DOHH2 (cell line): ENCODE data around the gene HIPK2.

Source experiments
- EZH2phosphoT487 ChIP-seq: fragments of 200-600 bp; sonication (generic); IDR thresholded peaks from 2 replicates; pipeline ENCODE4 v1.6.1; 2017; ENCODE audit warnings: borderline replicate concordance, mild to moderate bottlenecking, antibody characterized with exemption, low read length, moderate library complexity, mixed read lengths
- TF ChIP-seq, protein P1 (sequence below): fragments of 200-600 bp; sonication (generic); IDR thresholded peaks from one replicate; pipeline ENCODE4 v1.5.1; 2014; ENCODE audit warnings: antibody characterized with exemption, mild to moderate bottlenecking, low read depth, low read length; ENCODE audit not compliant: poor library complexity, severe bottlenecking

GRCh38 chr7:139753081-139753692, 24.6 kb downstream of the HIPK2 start:
- TF ChIP-seq, protein P1, sequence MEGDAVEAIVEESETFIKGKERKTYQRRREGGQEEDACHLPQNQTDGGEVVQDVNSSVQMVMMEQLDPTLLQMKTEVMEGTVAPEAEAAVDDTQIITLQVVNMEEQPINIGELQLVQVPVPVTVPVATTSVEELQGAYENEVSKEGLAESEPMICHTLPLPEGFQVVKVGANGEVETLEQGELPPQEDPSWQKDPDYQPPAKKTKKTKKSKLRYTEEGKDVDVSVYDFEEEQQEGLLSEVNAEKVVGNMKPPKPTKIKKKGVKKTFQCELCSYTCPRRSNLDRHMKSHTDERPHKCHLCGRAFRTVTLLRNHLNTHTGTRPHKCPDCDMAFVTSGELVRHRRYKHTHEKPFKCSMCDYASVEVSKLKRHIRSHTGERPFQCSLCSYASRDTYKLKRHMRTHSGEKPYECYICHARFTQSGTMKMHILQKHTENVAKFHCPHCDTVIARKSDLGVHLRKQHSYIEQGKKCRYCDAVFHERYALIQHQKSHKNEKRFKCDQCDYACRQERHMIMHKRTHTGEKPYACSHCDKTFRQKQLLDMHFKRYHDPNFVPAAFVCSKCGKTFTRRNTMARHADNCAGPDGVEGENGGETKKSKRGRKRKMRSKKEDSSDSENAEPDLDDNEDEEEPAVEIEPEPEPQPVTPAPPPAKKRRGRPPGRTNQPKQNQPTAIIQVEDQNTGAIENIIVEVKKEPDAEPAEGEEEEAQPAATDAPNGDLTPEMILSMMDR: no peak
- no peak for TF ChIP-seq EZH2phosphoT487
